ENCODE measurements around the gene CGB8.
"Not testable (repeated sequence)": the region's sequence is repeated elsewhere in the genome, so short reads cannot be mapped to it uniquely, and the experiment has no call there.

The CGB8 gene

GRCh38 chr19:49019242-49019932 lies 29.5 kb downstream of the CGB8 start:
- Histone ChIP-seq H3K4me3 (ENCODE audit: insufficient read depth, low read depth, low read length) (no peak overlapping the region), H3K4me1 (ENCODE audit: control insufficient read depth, insufficient read depth, low read length) (no peaks in the 10 kb centered on the region), H3K36me3 (ENCODE audit: control insufficient read depth, insufficient read depth, low read length) (no peaks in the 10 kb centered on the region), H3K27ac (ENCODE audit: insufficient read depth, low read depth, low read length, poor library complexity, severe bottlenecking) (no peak overlapping the region), H3K27me3 (ENCODE audit: control insufficient read depth, insufficient read depth, low read length, poor library complexity, severe bottlenecking) (peaks cover 29% of the 10 kb centered on the region), H3K9me3 (ENCODE audit: control insufficient read depth, low read length) (no peaks in the 10 kb centered on the region)
- 72% methylated on average over 41 of the region's 41 CpGs for WGBS, 2 experiments

DNA sequence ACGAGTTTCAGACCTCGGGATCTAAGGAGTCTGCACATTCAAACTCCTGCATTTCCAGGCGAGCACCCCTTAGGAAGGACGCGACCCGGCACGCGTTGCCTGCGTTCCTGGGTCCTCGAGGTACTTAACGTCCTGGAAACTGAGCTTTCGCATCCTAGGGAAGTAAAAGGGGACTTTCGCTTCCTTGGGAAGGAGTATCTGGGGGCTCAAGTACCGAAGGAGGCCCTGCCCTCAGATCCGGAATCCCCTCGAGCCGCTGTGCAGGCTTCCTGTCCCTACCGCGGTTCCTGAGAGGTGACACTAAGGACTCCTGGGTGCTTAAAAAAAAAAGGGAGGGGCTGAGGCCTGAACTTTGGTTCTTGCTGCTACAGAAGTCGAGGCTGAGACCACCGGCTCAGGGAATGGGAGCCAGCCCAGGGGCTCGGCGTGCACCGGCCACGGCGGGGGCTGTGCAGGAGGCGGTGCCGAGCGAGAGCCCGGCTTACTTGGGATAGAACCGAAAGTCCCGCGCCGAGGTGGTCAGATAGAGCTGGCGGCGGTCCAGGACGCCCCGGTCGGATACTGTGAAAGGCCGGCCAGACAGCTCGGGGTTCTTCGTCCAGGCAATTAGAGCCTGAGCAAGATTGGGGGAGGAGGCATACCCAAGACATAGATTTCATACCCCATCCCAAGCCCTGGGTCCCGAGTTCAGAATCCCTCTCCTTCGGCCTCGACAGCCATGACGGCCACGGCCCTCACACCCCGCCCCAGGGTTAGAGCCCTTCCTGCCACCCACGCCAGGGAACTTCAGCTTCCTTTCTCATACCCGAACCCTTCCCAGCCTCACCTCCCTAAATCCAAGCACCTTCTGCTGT lies 30.3 kb downstream of the CGB8 start:
- not testable (repeated sequence) for H3K36me3 ChIP-seq (ENCODE audit: control insufficient read depth, insufficient read depth, low read length); H3K27ac ChIP-seq (ENCODE audit: insufficient read depth, low read depth, low read length, poor library complexity, severe bottlenecking); H3K4me1 ChIP-seq (ENCODE audit: control insufficient read depth, insufficient read depth, low read length); H3K9me3 ChIP-seq (ENCODE audit: control insufficient read depth, low read length)
- 60 to 62% methylated on average over 50 of the region's 50 CpGs for WGBS, 2 experiments
- Histone ChIP-seq H3K27me3 (ENCODE audit: control insufficient read depth, insufficient read depth, low read length, poor library complexity, severe bottlenecking) (peaks cover 29% of the 10 kb centered on the region), H3K4me3 (ENCODE audit: insufficient read depth, low read depth, low read length) (peak overlapping the region; percentile 26)

DNA sequence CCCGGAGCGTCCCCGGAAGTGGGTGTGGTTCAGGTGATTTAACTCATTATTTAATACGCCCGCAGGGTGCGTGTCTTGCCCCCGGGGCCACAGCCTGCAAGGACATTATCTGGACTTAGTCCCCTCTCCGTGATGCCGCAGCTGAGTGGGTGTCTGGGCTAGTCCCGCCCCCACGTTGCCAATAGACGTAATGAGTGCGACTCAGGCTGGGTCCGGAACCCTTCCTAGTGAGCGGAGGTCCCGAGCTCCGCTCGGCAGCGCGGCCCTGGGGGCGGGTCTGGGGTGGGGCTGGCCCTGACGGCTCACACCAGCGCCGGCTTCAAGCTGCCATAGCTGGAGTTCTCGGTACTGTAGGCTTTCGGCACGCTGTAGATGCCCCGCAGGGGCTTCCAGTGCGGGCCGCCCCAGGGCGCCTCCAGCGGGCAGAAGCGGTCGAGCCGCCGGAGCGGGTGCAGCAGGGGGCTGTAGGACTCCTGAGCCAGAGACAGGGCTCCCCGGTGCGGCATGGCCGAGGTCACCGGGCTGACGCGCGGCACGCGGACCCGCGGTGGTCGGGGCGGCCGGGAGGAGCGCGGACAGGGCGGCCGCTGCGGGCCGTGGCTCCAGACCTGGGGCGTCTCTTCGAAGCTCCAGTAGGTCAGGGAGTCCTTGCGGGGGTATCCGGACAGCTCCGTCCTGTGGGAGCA lies 31.1 kb downstream of the CGB8 start:
- 4 to 6% methylated on average over 62 of the region's 62 CpGs for WGBS, 2 experiments
- Histone ChIP-seq H3K9me3 (ENCODE audit: control insufficient read depth, low read length) (no peaks in the 10 kb centered on the region), H3K27me3 (ENCODE audit: control insufficient read depth, insufficient read depth, low read length, poor library complexity, severe bottlenecking) (peaks cover 29% of the 10 kb centered on the region), H3K36me3 (ENCODE audit: control insufficient read depth, insufficient read depth, low read length) (no peaks in the 10 kb centered on the region), H3K4me1 (ENCODE audit: control insufficient read depth, insufficient read depth, low read length) (no peaks in the 10 kb centered on the region), H3K4me3 (ENCODE audit: insufficient read depth, low read depth, low read length) (peak overlapping the region; percentile 26), H3K27ac (ENCODE audit: insufficient read depth, low read depth, low read length, poor library complexity, severe bottlenecking) (no peak overlapping the region)

DNA sequence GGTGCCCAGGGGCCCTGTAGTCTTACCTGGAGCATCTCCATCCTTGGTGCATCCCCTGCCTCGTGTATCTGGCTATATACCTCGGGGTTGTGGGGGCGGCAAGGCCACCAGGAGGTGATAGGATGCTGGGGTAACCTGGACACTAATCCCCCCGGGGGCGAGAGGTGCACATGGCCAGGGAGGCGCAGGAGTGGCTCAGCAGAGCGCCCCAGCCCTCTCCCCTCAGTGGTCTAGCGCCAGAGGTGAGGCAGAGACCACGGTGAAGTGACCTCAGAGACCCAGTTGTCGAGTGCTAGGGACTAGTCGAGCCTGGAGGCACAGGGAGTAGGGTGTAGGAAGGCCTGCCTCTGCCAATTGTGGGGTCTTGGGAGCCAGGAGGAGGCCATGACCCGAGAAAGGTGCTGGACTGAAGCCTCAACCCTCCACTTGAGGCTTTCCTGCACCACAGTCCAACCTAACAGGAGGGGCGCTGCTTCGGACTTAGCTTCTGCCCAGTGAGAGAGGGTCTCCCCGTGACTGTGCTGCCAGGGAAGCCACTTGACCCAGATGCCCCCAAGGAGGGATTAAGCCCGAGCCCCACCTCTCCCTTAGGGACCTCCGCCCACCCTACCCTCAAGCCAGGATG lies 31.8 kb downstream of the CGB8 start, which contains the start of gene LHB:
TSS of gene LHB (minus strand) at position 51 of the 625 bp plus-strand sequence. CDS start at position 41, 10 bp downstream.
- Histone ChIP-seq H3K27me3 (ENCODE audit: control insufficient read depth, insufficient read depth, low read length, poor library complexity, severe bottlenecking) (peaks cover 29% of the 10 kb centered on the region), H3K36me3 (ENCODE audit: control insufficient read depth, insufficient read depth, low read length) (no peaks in the 10 kb centered on the region), H3K4me1 (ENCODE audit: control insufficient read depth, insufficient read depth, low read length) (no peaks in the 10 kb centered on the region), H3K4me3 (ENCODE audit: insufficient read depth, low read depth, low read length) (peak within 1 kb of the TSS; percentile 26), H3K9me3 (ENCODE audit: control insufficient read depth, low read length) (no peaks in the 10 kb centered on the region), H3K27ac (ENCODE audit: insufficient read depth, low read depth, low read length, poor library complexity, severe bottlenecking) (no peak within 1 kb of the TSS)
- WGBS, 2 experiments: 76 to 77% methylated on average over 17 of the region's 17 CpGs

GRCh38 chr19:49016067-49016839 lies 32.7 kb downstream of the CGB8 start:
- WGBS, 2 experiments: 94 to 96% methylated on average over 24 of the region's 29 CpGs
- Histone ChIP-seq H3K27ac (ENCODE audit: insufficient read depth, low read depth, low read length, poor library complexity, severe bottlenecking) (no peak overlapping the region), H3K27me3 (ENCODE audit: control insufficient read depth, insufficient read depth, low read length, poor library complexity, severe bottlenecking) (peaks cover 25% of the 10 kb centered on the region), H3K36me3 (ENCODE audit: control insufficient read depth, insufficient read depth, low read length) (peaks cover under 1% of the 10 kb centered on the region), H3K4me1 (ENCODE audit: control insufficient read depth, insufficient read depth, low read length) (no peaks in the 10 kb centered on the region), H3K4me3 (ENCODE audit: insufficient read depth, low read depth, low read length) (no peak overlapping the region), H3K9me3 (ENCODE audit: control insufficient read depth, low read length) (no peaks in the 10 kb centered on the region)

DNA sequence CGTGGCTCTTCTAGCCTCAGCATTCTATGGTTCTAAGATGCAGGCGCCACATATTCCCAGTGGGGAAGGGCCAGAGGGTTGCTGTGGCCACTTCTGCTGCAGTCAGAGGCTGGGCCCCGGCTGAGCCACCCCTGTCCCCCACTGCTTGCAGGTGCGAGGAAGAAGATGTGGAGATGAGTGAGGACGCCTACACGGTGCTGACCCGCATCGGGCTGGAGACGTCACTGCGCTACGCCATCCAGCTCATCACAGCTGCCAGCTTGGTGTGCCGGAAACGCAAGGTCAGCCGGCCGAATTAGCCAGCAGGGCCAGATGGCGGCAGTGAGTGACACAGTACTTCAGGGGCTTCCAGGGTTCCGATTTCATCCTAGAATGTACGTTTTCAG lies 34.0 kb downstream of the CGB8 start:
- H3K9me3 ChIP-seq (ENCODE audit: control insufficient read depth, low read length): no peaks in the 10 kb centered on the region
- no peaks in the 10 kb centered on the region for H3K4me1 ChIP-seq (ENCODE audit: control insufficient read depth, insufficient read depth, low read length)
- no peak overlapping the region for H3K4me3 ChIP-seq (ENCODE audit: insufficient read depth, low read depth, low read length)
- 93 to 94% methylated on average over 18 of the region's 18 CpGs for WGBS, 2 experiments
- peaks cover 9% of the 10 kb centered on the region for H3K36me3 ChIP-seq (ENCODE audit: control insufficient read depth, insufficient read depth, low read length)
- H3K27ac ChIP-seq (ENCODE audit: insufficient read depth, low read depth, low read length, poor library complexity, severe bottlenecking): no peak overlapping the region
- H3K27me3 ChIP-seq (ENCODE audit: control insufficient read depth, insufficient read depth, low read length, poor library complexity, severe bottlenecking): peaks cover 22% of the 10 kb centered on the region

- Histone ChIP-seq H3K4me1 (ENCODE audit: control insufficient read depth, insufficient read depth, low read length) (no peaks in the 10 kb centered on the region), H3K4me3 (ENCODE audit: insufficient read depth, low read depth, low read length) (no peak overlapping the region), H3K36me3 (ENCODE audit: control insufficient read depth, insufficient read depth, low read length) (peaks cover 9% of the 10 kb centered on the region), H3K27me3 (ENCODE audit: control insufficient read depth, insufficient read depth, low read length, poor library complexity, severe bottlenecking) (peaks cover 20% of the 10 kb centered on the region), H3K27ac (ENCODE audit: insufficient read depth, low read depth, low read length, poor library complexity, severe bottlenecking) (no peak overlapping the region), H3K9me3 (ENCODE audit: control insufficient read depth, low read length) (no peaks in the 10 kb centered on the region)
- 95 to 96% methylated on average over 32 of the region's 32 CpGs for WGBS, 2 experiments
Observed at GRCh38 chr19:49014123-49014869, 34.6 kb downstream of the CGB8 start.

GRCh38 chr19:49011194-49011593 lies 37.7 kb downstream of the CGB8 start:
- H3K36me3 ChIP-seq (ENCODE audit: control insufficient read depth, insufficient read depth, low read length): peaks cover 19% of the 10 kb centered on the region
- no peaks in the 10 kb centered on the region for H3K27me3 ChIP-seq (ENCODE audit: control insufficient read depth, insufficient read depth, low read length, poor library complexity, severe bottlenecking)
- no peaks in the 10 kb centered on the region for H3K9me3 ChIP-seq (ENCODE audit: control insufficient read depth, low read length)
- H3K4me1 ChIP-seq (ENCODE audit: control insufficient read depth, insufficient read depth, low read length): no peaks in the 10 kb centered on the region
- H3K4me3 ChIP-seq (ENCODE audit: insufficient read depth, low read depth, low read length): no peak overlapping the region
- 90% methylated on average over 17 of the region's 17 CpGs for WGBS, 2 experiments
- no peak overlapping the region for H3K27ac ChIP-seq (ENCODE audit: insufficient read depth, low read depth, low read length, poor library complexity, severe bottlenecking)

GRCh38 chr19:49010453-49010852 lies 38.5 kb downstream of the CGB8 start:
- no peaks in the 10 kb centered on the region for H3K9me3 ChIP-seq (ENCODE audit: control insufficient read depth, low read length)
- H3K36me3 ChIP-seq (ENCODE audit: control insufficient read depth, insufficient read depth, low read length): peaks cover 19% of the 10 kb centered on the region
- no peaks in the 10 kb centered on the region for H3K4me1 ChIP-seq (ENCODE audit: control insufficient read depth, insufficient read depth, low read length)
- no peak overlapping the region for H3K4me3 ChIP-seq (ENCODE audit: insufficient read depth, low read depth, low read length)
- H3K27me3 ChIP-seq (ENCODE audit: control insufficient read depth, insufficient read depth, low read length, poor library complexity, severe bottlenecking): no peaks in the 10 kb centered on the region
- no peak overlapping the region for H3K27ac ChIP-seq (ENCODE audit: insufficient read depth, low read depth, low read length, poor library complexity, severe bottlenecking)
- 91 to 94% methylated on average over 18 of the region's 18 CpGs for WGBS, 2 experiments

Data from ectodermal cell (in vitro differentiated cells).